K562 (cell line): Measurements from ENCODE around the gene DYRK2. TPM values are rescaled to one million over a fixed set of nuclear protein-coding genes. Genes with fewer than 3 reads are reported as not detected.

ENCODE experiments used
- HDAC3 ChIP-seq: fragments of 450-650 bp; IDR thresholded peaks from 2 replicates; pipeline ENCODE4 v1.6.1; 2018; ENCODE audit warnings: borderline replicate concordance, mild to moderate bottlenecking, moderate library complexity; ENCODE audit not compliant: partially characterized antibody
- MAFG ChIP-seq: fragments of 450-650 bp; conservative IDR thresholded peaks from 2 replicates; pipeline ENCODE4 v1.6.1; 2016; ENCODE audit warnings: missing genetic modification characterization, missing compliant biosample characterization
- RBFOX2 ChIP-seq: fragments of 200-400 bp; formaldehyde crosslinking; IDR thresholded peaks from 2 replicates; pipeline ENCODE4 v1.6.1; 2017; ENCODE audit warnings: low read depth, mild to moderate bottlenecking, low read length, moderate library complexity
- TFE3 ChIP-seq: fragments of 450-650 bp; formaldehyde crosslinking; IDR thresholded peaks from 2 replicates; pipeline ENCODE4 v1.4.0; 2020; ENCODE audit warnings: mild to moderate bottlenecking, mixed read lengths
- ZNF551 ChIP-seq: fragments of 250-450 bp; sonication (Bioruptor Pico); IDR thresholded peaks from 2 replicates; pipeline ENCODE4 v1.5.0; 2021; ENCODE audit warnings: mild to moderate bottlenecking, moderate library complexity
- polyA plus RNA-seq, 8 experiments: library from polyadenylated mRNA; depleted of rRNA in 4 of 8; stranded (reverse) in 5 of 8; unstranded in 3 of 8; fragments of >200 nt; fragmentation: Nextera tagmentation in 2 of 8; fragmentation: Illumina TruSeq in 1 of 8; extraction: Ambion mirVana in 2 of 8; extraction: Trizol in 1 of 8; gene quantifications; 2 replicates each; pipeline versions ENCODE4 v1.2.1 to v1.2.3, GENCODE V29; 2011 to 2014; ENCODE audit warnings: inconsistent platforms in 1 of 8, missing spikeins in 1 of 8
- total RNA-seq, 7 experiments: library from RNA; depleted of rRNA in 6 of 7; stranded (reverse); fragments of >200 nt in 6 of 7; fragmentation: Illumina TruSeq in 2 of 7; extraction: Trizol in 2 of 7; gene quantifications; 2 replicates each; pipeline versions ENCODE4 v1.2.1 to v1.2.3, GENCODE V29; 2011 to 2021; ENCODE audit warnings: low replicate concordance in 1 of 7
- TF ChIP-seq, protein P1 (sequence below): fragments of 200-800 bp; sonication (Bioruptor generic); IDR thresholded peaks from 2 replicates; pipeline ENCODE4 v1.6.1; 2017; ENCODE audit warnings: missing genetic modification characterization, missing compliant biosample characterization
- TF ChIP-seq, protein P2 (sequence below): fragments of 450-650 bp; IDR thresholded peaks from 2 replicates; pipeline ENCODE4 v1.6.1; 2016; ENCODE audit warnings: mild to moderate bottlenecking, moderate library complexity
- TF ChIP-seq, protein P3 (sequence below): fragments of 200-800 bp; sonication (Bioruptor generic); IDR thresholded peaks from 2 replicates; pipeline ENCODE4 v1.6.1; 2017; ENCODE audit warnings: missing genetic modification characterization, missing compliant biosample characterization

DYRK2 gene
- total and polyA plus RNA-seq, 9 of the 15 experiments (the other 6 are each of a cell fraction or from before 2014, with no cell fraction given): 1.7 to 15.4 (median 8.4) TPM

DNA sequence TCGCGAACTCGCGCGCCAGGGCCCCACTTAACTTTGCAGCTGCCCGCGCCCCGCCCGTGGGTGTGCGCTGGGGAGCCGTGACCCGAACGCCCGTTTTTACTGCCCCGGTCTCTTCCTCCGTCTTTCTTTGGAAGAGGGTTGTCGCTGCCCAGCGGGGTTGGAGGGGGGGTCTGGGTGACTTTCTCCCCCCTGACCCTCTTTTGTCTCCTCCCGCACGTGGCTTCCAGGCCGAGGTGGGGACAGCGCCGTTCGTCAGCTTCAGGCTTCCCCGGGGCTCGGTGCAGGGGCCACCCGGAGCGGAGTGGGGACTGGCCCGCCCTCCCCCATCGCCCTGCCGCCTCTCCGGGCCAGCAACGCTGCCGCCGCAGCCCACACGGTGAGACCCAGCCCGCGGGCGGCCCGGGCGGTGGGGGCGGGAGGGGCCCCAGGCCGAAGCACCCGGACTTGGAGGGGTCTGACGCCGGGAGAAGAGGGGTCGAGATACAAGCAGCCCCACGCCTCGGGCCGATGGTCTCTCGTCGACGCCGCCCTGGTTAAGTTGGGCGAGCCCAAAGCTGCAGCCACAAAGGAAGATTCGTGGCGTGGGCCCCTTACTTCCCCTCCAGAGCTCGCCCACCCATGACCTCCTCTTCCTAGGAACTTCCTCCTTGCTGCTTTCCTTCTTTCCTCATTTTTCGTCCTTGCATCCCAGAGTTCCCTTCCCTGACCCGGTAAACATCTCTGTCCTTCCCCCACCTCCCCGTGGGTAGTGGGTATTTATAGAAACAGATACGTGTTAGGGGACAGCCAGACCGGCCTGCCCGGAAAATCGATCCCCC is 1.2 kb downstream of the DYRK2 start (continued):
- TF ChIP-seq, protein P1, sequence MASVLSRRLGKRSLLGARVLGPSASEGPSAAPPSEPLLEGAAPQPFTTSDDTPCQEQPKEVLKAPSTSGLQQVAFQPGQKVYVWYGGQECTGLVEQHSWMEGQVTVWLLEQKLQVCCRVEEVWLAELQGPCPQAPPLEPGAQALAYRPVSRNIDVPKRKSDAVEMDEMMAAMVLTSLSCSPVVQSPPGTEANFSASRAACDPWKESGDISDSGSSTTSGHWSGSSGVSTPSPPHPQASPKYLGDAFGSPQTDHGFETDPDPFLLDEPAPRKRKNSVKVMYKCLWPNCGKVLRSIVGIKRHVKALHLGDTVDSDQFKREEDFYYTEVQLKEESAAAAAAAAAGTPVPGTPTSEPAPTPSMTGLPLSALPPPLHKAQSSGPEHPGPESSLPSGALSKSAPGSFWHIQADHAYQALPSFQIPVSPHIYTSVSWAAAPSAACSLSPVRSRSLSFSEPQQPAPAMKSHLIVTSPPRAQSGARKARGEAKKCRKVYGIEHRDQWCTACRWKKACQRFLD (CRISPR knock-in tag): no peak
- TF ChIP-seq MAFG (no peak), ZNF551 (CRISPR knock-in tag) (no peak), TFE3 (no peak), HDAC3 (no peak), RBFOX2 (peak; percentile 51)
- TF ChIP-seq, protein P2, sequence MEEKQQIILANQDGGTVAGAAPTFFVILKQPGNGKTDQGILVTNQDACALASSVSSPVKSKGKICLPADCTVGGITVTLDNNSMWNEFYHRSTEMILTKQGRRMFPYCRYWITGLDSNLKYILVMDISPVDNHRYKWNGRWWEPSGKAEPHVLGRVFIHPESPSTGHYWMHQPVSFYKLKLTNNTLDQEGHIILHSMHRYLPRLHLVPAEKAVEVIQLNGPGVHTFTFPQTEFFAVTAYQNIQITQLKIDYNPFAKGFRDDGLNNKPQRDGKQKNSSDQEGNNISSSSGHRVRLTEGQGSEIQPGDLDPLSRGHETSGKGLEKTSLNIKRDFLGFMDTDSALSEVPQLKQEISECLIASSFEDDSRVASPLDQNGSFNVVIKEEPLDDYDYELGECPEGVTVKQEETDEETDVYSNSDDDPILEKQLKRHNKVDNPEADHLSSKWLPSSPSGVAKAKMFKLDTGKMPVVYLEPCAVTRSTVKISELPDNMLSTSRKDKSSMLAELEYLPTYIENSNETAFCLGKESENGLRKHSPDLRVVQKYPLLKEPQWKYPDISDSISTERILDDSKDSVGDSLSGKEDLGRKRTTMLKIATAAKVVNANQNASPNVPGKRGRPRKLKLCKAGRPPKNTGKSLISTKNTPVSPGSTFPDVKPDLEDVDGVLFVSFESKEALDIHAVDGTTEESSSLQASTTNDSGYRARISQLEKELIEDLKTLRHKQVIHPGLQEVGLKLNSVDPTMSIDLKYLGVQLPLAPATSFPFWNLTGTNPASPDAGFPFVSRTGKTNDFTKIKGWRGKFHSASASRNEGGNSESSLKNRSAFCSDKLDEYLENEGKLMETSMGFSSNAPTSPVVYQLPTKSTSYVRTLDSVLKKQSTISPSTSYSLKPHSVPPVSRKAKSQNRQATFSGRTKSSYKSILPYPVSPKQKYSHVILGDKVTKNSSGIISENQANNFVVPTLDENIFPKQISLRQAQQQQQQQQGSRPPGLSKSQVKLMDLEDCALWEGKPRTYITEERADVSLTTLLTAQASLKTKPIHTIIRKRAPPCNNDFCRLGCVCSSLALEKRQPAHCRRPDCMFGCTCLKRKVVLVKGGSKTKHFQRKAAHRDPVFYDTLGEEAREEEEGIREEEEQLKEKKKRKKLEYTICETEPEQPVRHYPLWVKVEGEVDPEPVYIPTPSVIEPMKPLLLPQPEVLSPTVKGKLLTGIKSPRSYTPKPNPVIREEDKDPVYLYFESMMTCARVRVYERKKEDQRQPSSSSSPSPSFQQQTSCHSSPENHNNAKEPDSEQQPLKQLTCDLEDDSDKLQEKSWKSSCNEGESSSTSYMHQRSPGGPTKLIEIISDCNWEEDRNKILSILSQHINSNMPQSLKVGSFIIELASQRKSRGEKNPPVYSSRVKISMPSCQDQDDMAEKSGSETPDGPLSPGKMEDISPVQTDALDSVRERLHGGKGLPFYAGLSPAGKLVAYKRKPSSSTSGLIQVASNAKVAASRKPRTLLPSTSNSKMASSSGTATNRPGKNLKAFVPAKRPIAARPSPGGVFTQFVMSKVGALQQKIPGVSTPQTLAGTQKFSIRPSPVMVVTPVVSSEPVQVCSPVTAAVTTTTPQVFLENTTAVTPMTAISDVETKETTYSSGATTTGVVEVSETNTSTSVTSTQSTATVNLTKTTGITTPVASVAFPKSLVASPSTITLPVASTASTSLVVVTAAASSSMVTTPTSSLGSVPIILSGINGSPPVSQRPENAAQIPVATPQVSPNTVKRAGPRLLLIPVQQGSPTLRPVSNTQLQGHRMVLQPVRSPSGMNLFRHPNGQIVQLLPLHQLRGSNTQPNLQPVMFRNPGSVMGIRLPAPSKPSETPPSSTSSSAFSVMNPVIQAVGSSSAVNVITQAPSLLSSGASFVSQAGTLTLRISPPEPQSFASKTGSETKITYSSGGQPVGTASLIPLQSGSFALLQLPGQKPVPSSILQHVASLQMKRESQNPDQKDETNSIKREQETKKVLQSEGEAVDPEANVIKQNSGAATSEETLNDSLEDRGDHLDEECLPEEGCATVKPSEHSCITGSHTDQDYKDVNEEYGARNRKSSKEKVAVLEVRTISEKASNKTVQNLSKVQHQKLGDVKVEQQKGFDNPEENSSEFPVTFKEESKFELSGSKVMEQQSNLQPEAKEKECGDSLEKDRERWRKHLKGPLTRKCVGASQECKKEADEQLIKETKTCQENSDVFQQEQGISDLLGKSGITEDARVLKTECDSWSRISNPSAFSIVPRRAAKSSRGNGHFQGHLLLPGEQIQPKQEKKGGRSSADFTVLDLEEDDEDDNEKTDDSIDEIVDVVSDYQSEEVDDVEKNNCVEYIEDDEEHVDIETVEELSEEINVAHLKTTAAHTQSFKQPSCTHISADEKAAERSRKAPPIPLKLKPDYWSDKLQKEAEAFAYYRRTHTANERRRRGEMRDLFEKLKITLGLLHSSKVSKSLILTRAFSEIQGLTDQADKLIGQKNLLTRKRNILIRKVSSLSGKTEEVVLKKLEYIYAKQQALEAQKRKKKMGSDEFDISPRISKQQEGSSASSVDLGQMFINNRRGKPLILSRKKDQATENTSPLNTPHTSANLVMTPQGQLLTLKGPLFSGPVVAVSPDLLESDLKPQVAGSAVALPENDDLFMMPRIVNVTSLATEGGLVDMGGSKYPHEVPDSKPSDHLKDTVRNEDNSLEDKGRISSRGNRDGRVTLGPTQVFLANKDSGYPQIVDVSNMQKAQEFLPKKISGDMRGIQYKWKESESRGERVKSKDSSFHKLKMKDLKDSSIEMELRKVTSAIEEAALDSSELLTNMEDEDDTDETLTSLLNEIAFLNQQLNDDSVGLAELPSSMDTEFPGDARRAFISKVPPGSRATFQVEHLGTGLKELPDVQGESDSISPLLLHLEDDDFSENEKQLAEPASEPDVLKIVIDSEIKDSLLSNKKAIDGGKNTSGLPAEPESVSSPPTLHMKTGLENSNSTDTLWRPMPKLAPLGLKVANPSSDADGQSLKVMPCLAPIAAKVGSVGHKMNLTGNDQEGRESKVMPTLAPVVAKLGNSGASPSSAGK: peak; percentile 35; the same call in 1 of the 2 replicates
- TF ChIP-seq, protein P3, sequence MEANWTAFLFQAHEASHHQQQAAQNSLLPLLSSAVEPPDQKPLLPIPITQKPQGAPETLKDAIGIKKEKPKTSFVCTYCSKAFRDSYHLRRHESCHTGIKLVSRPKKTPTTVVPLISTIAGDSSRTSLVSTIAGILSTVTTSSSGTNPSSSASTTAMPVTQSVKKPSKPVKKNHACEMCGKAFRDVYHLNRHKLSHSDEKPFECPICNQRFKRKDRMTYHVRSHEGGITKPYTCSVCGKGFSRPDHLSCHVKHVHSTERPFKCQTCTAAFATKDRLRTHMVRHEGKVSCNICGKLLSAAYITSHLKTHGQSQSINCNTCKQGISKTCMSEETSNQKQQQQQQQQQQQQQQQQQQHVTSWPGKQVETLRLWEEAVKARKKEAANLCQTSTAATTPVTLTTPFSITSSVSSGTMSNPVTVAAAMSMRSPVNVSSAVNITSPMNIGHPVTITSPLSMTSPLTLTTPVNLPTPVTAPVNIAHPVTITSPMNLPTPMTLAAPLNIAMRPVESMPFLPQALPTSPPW: peak; percentile 72
